ENCODE measurements around the gene EMX2. TPM values are rescaled to one million over a fixed set of nuclear protein-coding genes. Genes with fewer than 3 reads are reported as not detected.

Gene EMX2
- total RNA-seq, 1 experiment from 2014 or later: 4.7 TPM

GRCh38 chr10:117501460-117502035 is 41.0 kb upstream of the EMX2 start:
- no peaks in the 10 kb centered on the region for H3K9me3 Mint-ChIP-seq (ENCODE audit: unreplicated experiment)
- peaks cover 4% of the 10 kb centered on the region for H3K4me1 Mint-ChIP-seq (ENCODE audit: low read depth, unreplicated experiment)
- ChIA-PET POLR2A (interaction anchor here (0.6 to 0.8 kb wide), 2 partner anchors 11 to 160 kb away, joined by 4 to 11 read pairs; no protein-coding TSS in a partner anchor), CTCF (no interaction called here)
- no peaks in the 10 kb centered on the region for H3K36me3 Mint-ChIP-seq (ENCODE audit: insufficient read depth, unreplicated experiment)
- H3K27me3 Mint-ChIP-seq (ENCODE audit: insufficient read depth, unreplicated experiment): no peaks in the 10 kb centered on the region
- no peaks in the 10 kb centered on the region for H3K36me3 ChIP-seq (ENCODE audit: control insufficient read depth, insufficient read depth, low read length)
- intact Hi-C loops (cut with micrococcal nuclease; ENCODE audit: unreplicated experiment): no loop called here
- H3K27ac Mint-ChIP-seq (ENCODE audit: unreplicated experiment): no peak overlapping the region
- no peak for TF ChIP-seq CTCF (IDR thresholded peaks at IDR 0.05; ENCODE audit: insufficient read depth in 1 of 2, low read depth in 1 of 2, low read length in 1 of 2, severe bottlenecking in 1 of 2, unreplicated experiment in 1 of 2)
- no peak for DNase-seq
- H3K4me3 Mint-ChIP-seq (ENCODE audit: unreplicated experiment): no peak overlapping the region
- no peaks in the 10 kb centered on the region for H3K27me3 ChIP-seq (replicated peaks; ENCODE audit: control insufficient read depth, insufficient read depth, low read length)
- no peak overlapping the region for H3K4me3 ChIP-seq (ENCODE audit: low read depth, low read length)
- peaks cover 22% of the 10 kb centered on the region for H3K4me1 ChIP-seq
- no peaks in the 10 kb centered on the region for H3K9me3 ChIP-seq
- no TSS peak for BruUV-seq (replicated peaks)

GRCh38 chr10:117502421-117503243 is 39.9 kb upstream of the EMX2 start:
- intact Hi-C loops (cut with micrococcal nuclease; ENCODE audit: unreplicated experiment): no loop called here
- H3K9me3 Mint-ChIP-seq (ENCODE audit: unreplicated experiment): no peaks in the 10 kb centered on the region
- no peak overlapping the region for H3K4me3 Mint-ChIP-seq (ENCODE audit: unreplicated experiment)
- no peaks in the 10 kb centered on the region for H3K9me3 ChIP-seq
- no peak overlapping the region for H3K27ac Mint-ChIP-seq (ENCODE audit: unreplicated experiment)
- no peaks in the 10 kb centered on the region for H3K27me3 ChIP-seq (replicated peaks; ENCODE audit: control insufficient read depth, insufficient read depth, low read length)
- no peaks in the 10 kb centered on the region for H3K4me1 Mint-ChIP-seq (ENCODE audit: low read depth, unreplicated experiment)
- POLR2A ChIA-PET: no interaction called here
- DNase-seq: no peak
- CTCF ChIA-PET: interaction anchor here (0.6 to 0.7 kb wide), 3 partner anchors 9 to 746 kb away, joined by 3 read pairs; no protein-coding TSS in a partner anchor
- no peak overlapping the region for H3K4me3 ChIP-seq (ENCODE audit: low read depth, low read length)
- no peaks in the 10 kb centered on the region for H3K27me3 Mint-ChIP-seq (ENCODE audit: insufficient read depth, unreplicated experiment)
- no peaks in the 10 kb centered on the region for H3K36me3 Mint-ChIP-seq (ENCODE audit: insufficient read depth, unreplicated experiment)
- no TSS peak for BruUV-seq (replicated peaks)
- peaks cover 16% of the 10 kb centered on the region for H3K4me1 ChIP-seq
- no peak for TF ChIP-seq CTCF (IDR thresholded peaks at IDR 0.05; ENCODE audit: insufficient read depth in 1 of 2, low read depth in 1 of 2, low read length in 1 of 2, severe bottlenecking in 1 of 2, unreplicated experiment in 1 of 2)
- no peaks in the 10 kb centered on the region for H3K36me3 ChIP-seq (ENCODE audit: control insufficient read depth, insufficient read depth, low read length)

GRCh38 chr10:117503244-117504205 is 39.0 kb upstream of the EMX2 start:
- intact Hi-C loops (cut with micrococcal nuclease; ENCODE audit: unreplicated experiment): no loop called here
- Histone ChIP-seq H3K36me3 (ENCODE audit: control insufficient read depth, insufficient read depth, low read length) (no peaks in the 10 kb centered on the region), H3K4me1 (peaks cover 10% of the 10 kb centered on the region; the same call in 1 of the 2 replicates), H3K27me3 (replicated peaks; ENCODE audit: control insufficient read depth, insufficient read depth, low read length) (no peaks in the 10 kb centered on the region), H3K9me3 (no peaks in the 10 kb centered on the region), H3K4me3 (ENCODE audit: low read depth, low read length) (no peak overlapping the region)
- no peaks in the 10 kb centered on the region for H3K36me3 Mint-ChIP-seq (ENCODE audit: insufficient read depth, unreplicated experiment)
- no peak overlapping the region for H3K27ac Mint-ChIP-seq (ENCODE audit: unreplicated experiment)
- H3K27me3 Mint-ChIP-seq (ENCODE audit: insufficient read depth, unreplicated experiment): no peaks in the 10 kb centered on the region
- TF ChIP-seq CTCF (IDR thresholded peaks at IDR 0.05; ENCODE audit: insufficient read depth in 1 of 2, low read depth in 1 of 2, low read length in 1 of 2, severe bottlenecking in 1 of 2, unreplicated experiment in 1 of 2): no peak
- no peak overlapping the region for H3K4me3 Mint-ChIP-seq (ENCODE audit: unreplicated experiment)
- DNase-seq: no peak
- no peaks in the 10 kb centered on the region for H3K9me3 Mint-ChIP-seq (ENCODE audit: unreplicated experiment)
- no peaks in the 10 kb centered on the region for H3K4me1 Mint-ChIP-seq (ENCODE audit: low read depth, unreplicated experiment)
- ChIA-PET POLR2A (no interaction called here), CTCF (interaction anchor here (0.7 kb wide), 2 partner anchors 26 to 745 kb away, joined by 3 read pairs; no protein-coding TSS in a partner anchor)
- BruUV-seq (replicated peaks): no TSS peak
